Heart left ventricle (tissue), 13 donors: Measurements from ENCODE around the gene ABL1.

ENCODE experiments used
- POLR2A ChIP-seq, 2 donors: fragments of 450-650 bp; IDR thresholded peaks; one replicate each; pipeline ENCODE4 v1.6.1; 2017; ENCODE audit warnings: antibody characterized with exemption in 2 of 2, mild to moderate bottlenecking in 2 of 2, moderate library complexity in 2 of 2
- TF ChIP-seq, protein P1 (sequence below), 12 donors: fragments of 200-600 bp; sonication (generic) in 4 of 12; IDR thresholded peaks; one replicate each; pipeline versions ENCODE4 v1.5.0 to v1.8.0; 2018 to 2022; ENCODE audit warnings: antibody characterized with exemption in 12 of 12, mild to moderate bottlenecking in 5 of 12
- donor health status: ischemic (EF 13 %, LVEDD 7.1; RV severe dilation, severe dysfunction).
- donor health status: DM: no; HTN: yes; CAD: no.
- donor health status: DM: no; HTN: no; CAD: no.
- donor health status: ischemic (EF 25% LVEDD 6.9; RV normal size, moderate dysfunction).
- donor health status: ischemic (EF 25% LVEDD 5.7; RV mildly dilated, moderate dysfunction).
- donor health status: ischemic (EF 35%, LVEDD 5.7; RV mildly dilated, moderate dysfunction).
- donor health status: nonischemic (EF 11% LVEDD 7.7; RV severe dilation, severe dysfunction).
- donor health status: DM: yes; HTN: yes; CAD: no.
- donor health status: PGD.
- donor health status: ischemic (EF 29% LVEDD 5.4; RV normal size, mild dysfunction).
- donor health status: nonischemic (EF 23%, LVEDD 6.1; RV moderate dilation, normal function).

DNA sequence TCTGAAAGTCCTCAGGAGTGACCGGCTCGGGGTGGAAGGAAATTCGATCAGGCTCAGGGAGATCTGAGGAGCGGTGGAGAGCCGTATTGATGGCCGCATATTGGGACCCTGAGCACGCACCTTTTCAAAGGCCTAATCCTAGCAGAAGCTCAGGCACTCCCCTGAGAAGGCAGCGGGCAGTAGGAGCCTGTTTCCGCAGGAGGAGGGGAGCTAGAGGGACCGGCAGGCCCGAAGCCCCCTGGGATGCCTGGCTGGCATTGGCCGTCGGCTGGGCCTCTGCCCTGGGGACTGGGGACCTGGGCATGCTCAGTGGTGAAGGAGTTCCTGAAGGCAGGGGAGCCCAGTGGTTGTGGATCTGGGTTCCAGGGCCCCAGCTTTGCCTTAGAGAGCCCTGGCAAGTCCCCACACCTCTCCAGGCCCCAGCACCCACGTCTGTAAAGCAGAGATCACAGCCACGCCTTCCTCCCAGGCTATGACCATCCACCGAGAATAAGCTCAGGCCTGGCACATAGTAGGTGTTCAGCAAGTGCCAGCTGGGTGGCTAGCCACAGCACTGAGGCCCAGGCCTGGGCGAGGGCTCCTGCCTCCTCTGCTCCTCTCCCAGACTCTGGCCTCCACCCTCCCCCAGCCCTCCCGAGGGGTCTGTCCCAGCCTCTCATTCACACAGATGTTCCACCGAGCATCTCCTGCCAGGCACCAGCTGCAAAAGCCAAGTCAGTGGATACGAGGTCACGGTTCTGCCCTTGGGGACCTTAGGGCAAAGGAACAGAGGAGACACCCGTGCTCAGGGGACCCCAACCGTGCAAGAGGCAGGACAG is 78.8 kb downstream of the ABL1 start:
- TF ChIP-seq POLR2A (IDR thresholded peaks at IDR 0.05): no peak
- TF ChIP-seq, protein P1, sequence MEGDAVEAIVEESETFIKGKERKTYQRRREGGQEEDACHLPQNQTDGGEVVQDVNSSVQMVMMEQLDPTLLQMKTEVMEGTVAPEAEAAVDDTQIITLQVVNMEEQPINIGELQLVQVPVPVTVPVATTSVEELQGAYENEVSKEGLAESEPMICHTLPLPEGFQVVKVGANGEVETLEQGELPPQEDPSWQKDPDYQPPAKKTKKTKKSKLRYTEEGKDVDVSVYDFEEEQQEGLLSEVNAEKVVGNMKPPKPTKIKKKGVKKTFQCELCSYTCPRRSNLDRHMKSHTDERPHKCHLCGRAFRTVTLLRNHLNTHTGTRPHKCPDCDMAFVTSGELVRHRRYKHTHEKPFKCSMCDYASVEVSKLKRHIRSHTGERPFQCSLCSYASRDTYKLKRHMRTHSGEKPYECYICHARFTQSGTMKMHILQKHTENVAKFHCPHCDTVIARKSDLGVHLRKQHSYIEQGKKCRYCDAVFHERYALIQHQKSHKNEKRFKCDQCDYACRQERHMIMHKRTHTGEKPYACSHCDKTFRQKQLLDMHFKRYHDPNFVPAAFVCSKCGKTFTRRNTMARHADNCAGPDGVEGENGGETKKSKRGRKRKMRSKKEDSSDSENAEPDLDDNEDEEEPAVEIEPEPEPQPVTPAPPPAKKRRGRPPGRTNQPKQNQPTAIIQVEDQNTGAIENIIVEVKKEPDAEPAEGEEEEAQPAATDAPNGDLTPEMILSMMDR (IDR thresholded peaks at IDR 0.05): no peak
